Ishikawa (cell line): ENCODE measurements around the gene KCTD2.

Experiments used
- CEBPB ChIP-seq: IDR thresholded peaks from 2 replicates; pipeline ENCODE4 v1.6.1; 2012
- TAF1 ChIP-seq: IDR thresholded peaks from 2 replicates; pipeline ENCODE4 v1.6.1; 2012; ENCODE audit warnings: low read depth, mild to moderate bottlenecking
- TF ChIP-seq, protein P1 (sequence below): IDR thresholded peaks from 2 replicates; pipeline ENCODE4 v1.6.1; 2012; ENCODE audit warnings: low read depth, mild to moderate bottlenecking
- TF ChIP-seq, protein P2 (sequence below): IDR thresholded peaks from 2 replicates; pipeline ENCODE4 v1.6.1; 2012

DNA sequence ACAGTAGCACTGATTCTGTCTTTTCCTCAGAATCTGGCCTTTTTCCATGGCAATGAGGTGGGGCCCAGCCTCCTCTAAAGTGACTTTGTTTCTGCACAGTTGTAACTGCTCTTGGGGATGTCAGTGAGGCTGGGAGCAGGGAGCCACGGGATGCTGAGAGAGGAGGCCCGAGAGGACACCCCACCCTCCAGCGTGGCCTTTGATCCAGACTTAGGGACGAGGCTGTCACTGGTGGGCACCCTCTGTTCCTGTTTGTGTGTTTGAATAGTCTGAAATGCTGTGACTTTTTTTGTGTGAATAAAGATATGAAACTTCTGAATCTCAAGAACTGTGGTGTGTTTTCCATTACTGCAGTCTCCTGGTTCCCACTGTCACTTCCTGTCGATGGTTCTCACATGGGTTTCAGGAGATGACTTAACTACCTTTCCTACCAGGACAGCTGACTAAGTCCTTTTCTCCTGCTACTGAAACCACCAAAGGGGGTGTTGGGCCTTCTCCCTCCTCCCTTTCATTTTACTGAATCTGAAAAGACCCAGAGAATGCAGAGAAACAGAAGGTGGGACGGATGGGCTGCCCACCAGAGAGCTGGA, 18.6 kb downstream of the KCTD2 start:
- TF ChIP-seq TAF1 (no peak), CEBPB (no peak)
- TF ChIP-seq, protein P1, sequence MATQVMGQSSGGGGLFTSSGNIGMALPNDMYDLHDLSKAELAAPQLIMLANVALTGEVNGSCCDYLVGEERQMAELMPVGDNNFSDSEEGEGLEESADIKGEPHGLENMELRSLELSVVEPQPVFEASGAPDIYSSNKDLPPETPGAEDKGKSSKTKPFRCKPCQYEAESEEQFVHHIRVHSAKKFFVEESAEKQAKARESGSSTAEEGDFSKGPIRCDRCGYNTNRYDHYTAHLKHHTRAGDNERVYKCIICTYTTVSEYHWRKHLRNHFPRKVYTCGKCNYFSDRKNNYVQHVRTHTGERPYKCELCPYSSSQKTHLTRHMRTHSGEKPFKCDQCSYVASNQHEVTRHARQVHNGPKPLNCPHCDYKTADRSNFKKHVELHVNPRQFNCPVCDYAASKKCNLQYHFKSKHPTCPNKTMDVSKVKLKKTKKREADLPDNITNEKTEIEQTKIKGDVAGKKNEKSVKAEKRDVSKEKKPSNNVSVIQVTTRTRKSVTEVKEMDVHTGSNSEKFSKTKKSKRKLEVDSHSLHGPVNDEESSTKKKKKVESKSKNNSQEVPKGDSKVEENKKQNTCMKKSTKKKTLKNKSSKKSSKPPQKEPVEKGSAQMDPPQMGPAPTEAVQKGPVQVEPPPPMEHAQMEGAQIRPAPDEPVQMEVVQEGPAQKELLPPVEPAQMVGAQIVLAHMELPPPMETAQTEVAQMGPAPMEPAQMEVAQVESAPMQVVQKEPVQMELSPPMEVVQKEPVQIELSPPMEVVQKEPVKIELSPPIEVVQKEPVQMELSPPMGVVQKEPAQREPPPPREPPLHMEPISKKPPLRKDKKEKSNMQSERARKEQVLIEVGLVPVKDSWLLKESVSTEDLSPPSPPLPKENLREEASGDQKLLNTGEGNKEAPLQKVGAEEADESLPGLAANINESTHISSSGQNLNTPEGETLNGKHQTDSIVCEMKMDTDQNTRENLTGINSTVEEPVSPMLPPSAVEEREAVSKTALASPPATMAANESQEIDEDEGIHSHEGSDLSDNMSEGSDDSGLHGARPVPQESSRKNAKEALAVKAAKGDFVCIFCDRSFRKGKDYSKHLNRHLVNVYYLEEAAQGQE: no peak
- TF ChIP-seq, protein P2, sequence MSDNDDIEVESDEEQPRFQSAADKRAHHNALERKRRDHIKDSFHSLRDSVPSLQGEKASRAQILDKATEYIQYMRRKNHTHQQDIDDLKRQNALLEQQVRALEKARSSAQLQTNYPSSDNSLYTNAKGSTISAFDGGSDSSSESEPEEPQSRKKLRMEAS: no peak
